Fibroblast of lung (primary cell): ENCODE measurements around the gene UTF1.

Source experiments
- EZH2 ChIP-seq: IDR thresholded peaks from 2 replicates; pipeline ENCODE4 v1.5.1; 2012; ENCODE audit warnings: low read length, control low read depth, mild to moderate bottlenecking; ENCODE audit errors: missing control alignments
- TF ChIP-seq, protein P1 (sequence below), 2 donors: IDR thresholded peaks in 1 of 2; conservative IDR thresholded peaks in 1 of 2; 1 replicate in 1 of 2; 2 replicates in 1 of 2; pipeline ENCODE4 v1.5.1; 2011 to 2012; ENCODE audit warnings: low read length in 2 of 2, control low read depth in 1 of 2, inconsistent platforms in 1 of 2, low read depth in 1 of 2, mild to moderate bottlenecking in 1 of 2

DNA sequence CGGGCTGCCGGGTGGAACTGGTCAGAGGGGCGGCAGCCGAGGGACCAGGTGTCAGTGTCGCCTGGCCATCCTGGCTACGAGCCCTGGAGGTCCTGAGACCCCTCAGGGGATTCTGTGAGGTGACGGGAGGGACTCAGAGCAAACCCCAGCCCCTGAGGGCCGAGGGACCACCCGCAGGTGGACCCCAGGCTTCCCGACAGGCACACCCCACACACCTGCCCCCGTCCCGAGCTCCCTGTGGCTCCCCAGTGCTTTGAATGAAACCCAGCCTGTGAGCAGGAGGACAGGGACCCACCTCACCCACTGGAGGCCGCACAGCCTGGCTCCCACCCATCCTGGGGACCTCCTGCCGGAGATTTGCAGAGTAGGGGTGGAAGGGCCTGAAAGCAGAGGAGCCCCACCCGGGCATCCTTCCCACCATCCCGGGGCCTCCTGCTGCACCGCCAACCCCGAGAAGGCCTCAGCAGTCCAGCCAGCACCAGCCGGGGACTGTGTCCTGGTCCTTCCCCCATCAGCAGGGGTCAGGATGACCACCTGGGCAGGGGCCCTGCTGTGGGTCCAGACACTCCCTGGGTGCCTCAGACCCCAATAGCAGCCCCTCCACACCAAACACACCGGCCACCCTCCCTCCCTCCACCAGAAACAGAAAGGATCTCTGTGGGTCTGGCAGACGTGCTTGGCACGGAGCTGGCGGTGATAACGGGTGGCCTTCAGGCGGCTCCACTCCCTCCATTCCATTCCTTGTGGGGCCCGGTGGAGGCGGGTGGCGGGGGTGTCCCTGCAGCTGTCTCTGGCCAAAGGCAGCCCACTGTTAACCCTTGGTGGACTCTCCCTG, 21.6 kb downstream of the UTF1 start:
- TF ChIP-seq, protein P1, sequence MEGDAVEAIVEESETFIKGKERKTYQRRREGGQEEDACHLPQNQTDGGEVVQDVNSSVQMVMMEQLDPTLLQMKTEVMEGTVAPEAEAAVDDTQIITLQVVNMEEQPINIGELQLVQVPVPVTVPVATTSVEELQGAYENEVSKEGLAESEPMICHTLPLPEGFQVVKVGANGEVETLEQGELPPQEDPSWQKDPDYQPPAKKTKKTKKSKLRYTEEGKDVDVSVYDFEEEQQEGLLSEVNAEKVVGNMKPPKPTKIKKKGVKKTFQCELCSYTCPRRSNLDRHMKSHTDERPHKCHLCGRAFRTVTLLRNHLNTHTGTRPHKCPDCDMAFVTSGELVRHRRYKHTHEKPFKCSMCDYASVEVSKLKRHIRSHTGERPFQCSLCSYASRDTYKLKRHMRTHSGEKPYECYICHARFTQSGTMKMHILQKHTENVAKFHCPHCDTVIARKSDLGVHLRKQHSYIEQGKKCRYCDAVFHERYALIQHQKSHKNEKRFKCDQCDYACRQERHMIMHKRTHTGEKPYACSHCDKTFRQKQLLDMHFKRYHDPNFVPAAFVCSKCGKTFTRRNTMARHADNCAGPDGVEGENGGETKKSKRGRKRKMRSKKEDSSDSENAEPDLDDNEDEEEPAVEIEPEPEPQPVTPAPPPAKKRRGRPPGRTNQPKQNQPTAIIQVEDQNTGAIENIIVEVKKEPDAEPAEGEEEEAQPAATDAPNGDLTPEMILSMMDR (conservative IDR thresholded peaks at IDR 0.05 in 1 of 2, IDR thresholded peaks at IDR 0.05 in 1 of 2; ENCODE audit: low read depth in 1 of 2, low read length in 2 of 2) = no peak
- TF ChIP-seq EZH2 = no peak
